Endothelial cell of umbilical vein (primary cell): ENCODE results near the gene DOCK4. TPM values are rescaled to one million over a fixed set of nuclear protein-coding genes. Genes with fewer than 3 reads are reported as not detected.
A peak's percentile ranks its signal among the peaks of the same experiment; 100 is the strongest.

Experiments used
- BruUV-seq: library from RNA; stranded (reverse); fragments of 400-500 nt; replicated peaks from 2 replicates; lab custom pipeline; 2021; lab: Mats Ljungman, UMichigan
- CTCF ChIA-PET: fragments of 300-600, 350-600 bp; sonication (Branson Sonifier 250); formaldehyde crosslinking; loops from one replicate; lab custom pipeline; 2021; ENCODE audit warnings: antibody characterized with exemption, inconsistent platforms; lab: Charles Lee
- POLR2A ChIA-PET: fragments of 300-600, 350-600 bp; sonication (Branson Sonifier 250); formaldehyde crosslinking; loops from one replicate; lab custom pipeline; 2021; ENCODE audit warnings: antibody characterized with exemption, inconsistent platforms; lab: Charles Lee
- DNase-seq: peaks from one replicate; pipeline ENCODE4 v3.0.0-alpha.2; 2011; ENCODE audit warnings: low read depth, low spot score
- FAIRE-seq: peaks from 2 replicates; lab custom pipeline; 2011; peaks lifted over from hg19 to GRCh38; lab: Jason Lieb, UNC
- H2AFZ ChIP-seq: 2 replicates; pipeline ENCODE4 v1.6.0; 2012; ENCODE audit warnings: low read depth, low read length, control low read depth, inconsistent platforms
- H3K27ac ChIP-seq: 2 replicates; pipeline ENCODE4 v1.5.1; 2011; ENCODE audit warnings: low read depth, mild to moderate bottlenecking, control low read depth, low read length, moderate library complexity; ENCODE audit not compliant: insufficient read depth
- H3K27me3 ChIP-seq, 2 experiments: 2 replicates each; pipeline versions ENCODE4 v1.6.0 to v1.6.1; 2011; ENCODE audit warnings: low read length in 2 of 2, mixed read lengths in 1 of 2; ENCODE audit not compliant: control insufficient read depth in 2 of 2, insufficient read depth in 2 of 2
- H3K36me3 ChIP-seq, 2 experiments: 2 replicates in 1 of 2; 3 replicates in 1 of 2; pipeline ENCODE4 v1.5.1; 2011; ENCODE audit warnings: low read length in 2 of 2, mild to moderate bottlenecking in 1 of 2, moderate library complexity in 1 of 2; ENCODE audit not compliant: control insufficient read depth in 2 of 2, insufficient read depth in 2 of 2; ENCODE audit errors: extremely low read depth in 1 of 2
- H3K4me1 ChIP-seq: 3 replicates; pipeline ENCODE4 v1.5.1; 2011; ENCODE audit warnings: mild to moderate bottlenecking, low read length; ENCODE audit not compliant: control insufficient read depth, insufficient read depth; ENCODE audit errors: extremely low read depth
- H3K4me2 ChIP-seq: 2 replicates; pipeline ENCODE4 v1.6.1; 2011; ENCODE audit warnings: low read length, control low read depth, mixed read lengths; ENCODE audit not compliant: insufficient read depth
- H3K4me3 ChIP-seq, 3 experiments: fragments of 200-600 bp in 1 of 3; sonication (generic), shearing (Covaris generic) in 1 of 3; replicated peaks in 1 of 3; 2 replicates each; pipeline ENCODE4 v1.5.1; 2011 to 2016; ENCODE audit warnings: control low read depth in 3 of 3, low read length in 3 of 3, mild to moderate bottlenecking in 2 of 3, inconsistent platforms in 1 of 3, low read depth in 1 of 3, moderate library complexity in 1 of 3; ENCODE audit not compliant: insufficient read depth in 1 of 3
- H3K79me2 ChIP-seq: 2 replicates; pipeline ENCODE4 v1.6.0; 2012; ENCODE audit warnings: low read length, inconsistent platforms; ENCODE audit not compliant: control insufficient read depth, insufficient read depth
- H3K9ac ChIP-seq: replicated peaks from 2 replicates; pipeline ENCODE3; 2011; ENCODE audit warnings: low read length, control low read depth; ENCODE audit not compliant: insufficient read depth; ENCODE audit errors: extremely low read depth
- H3K9me1 ChIP-seq: replicated peaks from 3 replicates; pipeline ENCODE4 v1.6.0; 2011; ENCODE audit warnings: mild to moderate bottlenecking, low read length; ENCODE audit not compliant: control insufficient read depth, insufficient read depth; ENCODE audit errors: extremely low read depth
- H3K9me3 ChIP-seq: replicated peaks from 2 replicates; pipeline ENCODE4 v1.5.1; 2012; ENCODE audit warnings: low read length, inconsistent platforms; ENCODE audit not compliant: control insufficient read depth, insufficient read depth
- H4K20me1 ChIP-seq: replicated peaks from 2 replicates; pipeline ENCODE3; 2011; ENCODE audit warnings: mild to moderate bottlenecking, low read length; ENCODE audit not compliant: control insufficient read depth, insufficient read depth; ENCODE audit errors: extremely low read depth
- FOS ChIP-seq: IDR thresholded peaks from 2 replicates; pipeline ENCODE4 v1.6.1; 2011; ENCODE audit warnings: mild to moderate bottlenecking, low read length, moderate library complexity, borderline replicate concordance; ENCODE audit not compliant: insufficient read depth
- GATA2 ChIP-seq: IDR thresholded peaks from 2 replicates; pipeline ENCODE4 v1.7.0; 2011; ENCODE audit warnings: low read depth, mild to moderate bottlenecking, moderate library complexity, mixed read lengths, low read length; ENCODE audit not compliant: insufficient read length, insufficient read depth
- JUN ChIP-seq: IDR thresholded peaks from 2 replicates; pipeline ENCODE4 v1.6.1; 2011; ENCODE audit warnings: borderline replicate concordance, low read depth; ENCODE audit not compliant: insufficient read length, insufficient read depth
- MYC ChIP-seq: IDR thresholded peaks from one replicate; pipeline ENCODE4 v1.6.1; 2011; ENCODE audit warnings: mild to moderate bottlenecking, low read depth, low read length
- dilution Hi-C: fragments of 300-500 bp; cut with MboI; formaldehyde crosslinking; loops from one replicate; pipeline ENCODE4 v1.15.0; 2019; ENCODE audit warnings: low sequenced_read_pairs; ENCODE audit not compliant: extremely low pct_ligation_motif_present
- intact Hi-C: fragments of 100-400 bp; cut with micrococcal nuclease; formaldehyde crosslinking; loops from one replicate; pipeline ENCODE4 v1.10.0; 2022
- polyA plus RNA-seq, 4 experiments: library from polyadenylated mRNA; depleted of rRNA in 3 of 4; stranded (reverse) in 3 of 4; unstranded in 1 of 4; fragments of >200 nt; gene quantifications; 2 replicates each; pipeline versions ENCODE4 v1.2.1 to v1.2.3, GENCODE V29; 2011 to 2012; ENCODE audit warnings: missing spikeins in 1 of 4
- total RNA-seq: library from RNA; stranded (reverse); gene quantifications from 2 replicates; pipeline ENCODE4 v1.2.3, GENCODE V29; 2021
- TF ChIP-seq, protein P1 (sequence below), 2 donors: IDR thresholded peaks; 1 replicate in 1 of 2; 2 replicates in 1 of 2; pipeline ENCODE4 v1.5.1; 2011; ENCODE audit warnings: low read length in 2 of 2, mild to moderate bottlenecking in 2 of 2, moderate library complexity in 2 of 2, control low read depth in 1 of 2, inconsistent platforms in 1 of 2, low read depth in 1 of 2; ENCODE audit not compliant: insufficient read depth in 1 of 2; ENCODE audit errors: extremely low read depth in 1 of 2

The DOCK4 gene
- total and polyA plus RNA-seq, 2 donors (not counting 3 experiments of a cell fraction or from before 2014, with no cell fraction given) = 47.4 to 164 TPM

DNA sequence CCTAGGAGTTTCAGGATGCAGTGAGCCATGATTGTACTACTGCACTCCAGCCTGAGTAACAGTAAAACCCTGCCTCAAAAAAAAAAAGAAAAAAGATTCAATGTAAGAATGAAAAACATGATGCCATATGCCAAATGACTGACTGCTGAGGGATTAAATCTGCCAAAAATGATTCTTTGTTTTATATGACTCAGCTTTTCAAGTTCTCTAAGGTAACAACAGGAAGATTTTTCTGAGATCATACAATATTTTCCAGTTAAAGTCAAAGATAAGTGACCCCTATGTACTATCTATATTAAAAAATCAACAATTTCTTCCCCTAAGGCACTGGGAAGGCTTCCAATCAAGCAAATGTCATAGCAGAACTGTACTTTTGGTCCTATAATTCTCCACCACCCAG lies 372.7 kb downstream of the DOCK4 start:
- H3K4me2 ChIP-seq = peak overlapping the region; percentile 5
- peaks cover 64% of the 10 kb centered on the region for H3K4me1 ChIP-seq
- H3K9me3 ChIP-seq = no peaks in the 10 kb centered on the region
- ChIA-PET CTCF (interaction anchor here (1.5 to 4.7 kb wide), 3 partner anchors 11 to 30 kb away, joined by 4 to 23 read pairs (median 4); no protein-coding TSS in a partner anchor), POLR2A (interaction anchor here (1.0 kb wide), 1 partner anchor 617 kb away, joined by 3 read pairs; the partner anchor contains the start of gene IFRD1)
- H2AFZ ChIP-seq = no peak overlapping the region
- peak; percentile 93 for FAIRE-seq
- no peaks in the 10 kb centered on the region for H3K9me1 ChIP-seq
- dilution Hi-C loops (no loop called here), intact Hi-C loops (loop anchor here (10.0 kb wide), 1 partner anchor 371 kb away; the partner anchor contains the start of genes DOCK4 and ZNF277)
- peak overlapping the region; percentile 73 for H3K27ac ChIP-seq
- BruUV-seq = no TSS peak
- H3K4me3 ChIP-seq = no peak overlapping the region
- no peaks in the 10 kb centered on the region for H4K20me1 ChIP-seq
- H3K79me2 ChIP-seq = no peaks in the 10 kb centered on the region
- TF ChIP-seq FOS (peak; percentile 37), JUN (peak; percentile 51), MYC (no peak), GATA2 (peak; percentile 52)
- TF ChIP-seq, protein P1, sequence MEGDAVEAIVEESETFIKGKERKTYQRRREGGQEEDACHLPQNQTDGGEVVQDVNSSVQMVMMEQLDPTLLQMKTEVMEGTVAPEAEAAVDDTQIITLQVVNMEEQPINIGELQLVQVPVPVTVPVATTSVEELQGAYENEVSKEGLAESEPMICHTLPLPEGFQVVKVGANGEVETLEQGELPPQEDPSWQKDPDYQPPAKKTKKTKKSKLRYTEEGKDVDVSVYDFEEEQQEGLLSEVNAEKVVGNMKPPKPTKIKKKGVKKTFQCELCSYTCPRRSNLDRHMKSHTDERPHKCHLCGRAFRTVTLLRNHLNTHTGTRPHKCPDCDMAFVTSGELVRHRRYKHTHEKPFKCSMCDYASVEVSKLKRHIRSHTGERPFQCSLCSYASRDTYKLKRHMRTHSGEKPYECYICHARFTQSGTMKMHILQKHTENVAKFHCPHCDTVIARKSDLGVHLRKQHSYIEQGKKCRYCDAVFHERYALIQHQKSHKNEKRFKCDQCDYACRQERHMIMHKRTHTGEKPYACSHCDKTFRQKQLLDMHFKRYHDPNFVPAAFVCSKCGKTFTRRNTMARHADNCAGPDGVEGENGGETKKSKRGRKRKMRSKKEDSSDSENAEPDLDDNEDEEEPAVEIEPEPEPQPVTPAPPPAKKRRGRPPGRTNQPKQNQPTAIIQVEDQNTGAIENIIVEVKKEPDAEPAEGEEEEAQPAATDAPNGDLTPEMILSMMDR (IDR thresholded peaks at IDR 0.05; ENCODE audit: extremely low read depth in 1 of 2, insufficient read depth in 1 of 2, low read depth in 1 of 2, low read length in 2 of 2) = no peak
- peak; percentile 92 for DNase-seq
- peaks cover 2 to 5% of the 10 kb centered on the region in 2 experiments for H3K36me3 ChIP-seq
- H3K9ac ChIP-seq = peak overlapping the region; percentile 0
- no peaks in the 10 kb centered on the region for H3K27me3 ChIP-seq
